NCI-H146 (cell line): ENCODE results near the gene FAM177A1.
A peak's percentile ranks its signal among the peaks of the same experiment; 100 is the strongest.
"Not testable (repeated sequence)": the region's sequence is repeated elsewhere in the genome, so short reads cannot be mapped to it uniquely, and the experiment has no call there.

Source experiments
- DNase-seq: peaks from one replicate; lab custom pipeline; 2025; lab: John Stamatoyannopoulos, UW

Gene FAM177A1

GRCh38 chr14:35061113-35061791 lies 15.2 kb downstream of the FAM177A1 start:
- not testable (repeated sequence) for DNase-seq

- not testable (repeated sequence) for DNase-seq
These were observed 19.7 kb downstream of the FAM177A1 start for GRCh38 chr14:35065731-35066130.

GRCh38 chr14:35068238-35069012 lies 22.4 kb downstream of the FAM177A1 start:
- no peak for DNase-seq

GRCh38 chr14:35072226-35072625 lies 26.2 kb downstream of the FAM177A1 start:
- no peak for DNase-seq

- DNase-seq = no peak
These were observed 27.4 kb downstream of the FAM177A1 start for GRCh38 chr14:35073486-35073885.

GRCh38 chr14:35078082-35078481 lies 32.0 kb downstream of the FAM177A1 start:
- DNase-seq = no peak

GRCh38 chr14:35079742-35080141 lies 33.7 kb downstream of the FAM177A1 start:
- no peak for DNase-seq

- DNase-seq = no peak
These were observed 37.6 kb downstream of the FAM177A1 start for GRCh38 chr14:35083530-35084150.

GRCh38 chr14:35085441-35085840 lies 39.4 kb downstream of the FAM177A1 start:
- no peak for DNase-seq

GRCh38 chr14:35088514-35088913 lies 42.4 kb downstream of the FAM177A1 start:
- no peak for DNase-seq

GRCh38 chr14:35094645-35095044 lies 48.6 kb downstream of the FAM177A1 start:
- not testable (repeated sequence) for DNase-seq

GRCh38 chr14:35107866-35108265 lies 61.8 kb downstream of the FAM177A1 start:
- no peak for DNase-seq

- DNase-seq = no peak
These were observed 66.6 kb downstream of the FAM177A1 start for GRCh38 chr14:35112641-35113040.

GRCh38 chr14:35113308-35113950 lies 67.4 kb downstream of the FAM177A1 start:
- no peak for DNase-seq

GRCh38 chr14:35114036-35114435 lies 68.0 kb downstream of the FAM177A1 start:
- DNase-seq = no peak

GRCh38 chr14:35116242-35116641 lies 70.2 kb downstream of the FAM177A1 start:
- DNase-seq = no peak

- no peak for DNase-seq
These were observed 71.0 kb downstream of the FAM177A1 start for GRCh38 chr14:35117112-35117511.

- DNase-seq = no peak
These were observed 75.2 kb downstream of the FAM177A1 start for GRCh38 chr14:35121026-35121886.

GRCh38 chr14:35121887-35122695 lies 76.0 kb downstream of the FAM177A1 start, which contains the start of the genes PPP2R3C and PRORP:
TSS of gene PPP2R3C (minus strand) at chr14:35121990. CDS start at chr14:35121959, 31 bp downstream.
TSS of gene PRORP (plus strand) at chr14:35122552. CDS start at chr14:35123246, 694 bp downstream.
- peak; percentile 93 for DNase-seq

GRCh38 chr14:35122696-35123387 lies 76.8 kb downstream of the FAM177A1 start:
- no peak for DNase-seq
